DOHH2 (cell line): Measurements from ENCODE around the gene NUP210L.

ENCODE experiments used
- EZH2phosphoT487 ChIP-seq: fragments of 200-600 bp; sonication (generic); IDR thresholded peaks from 2 replicates; pipeline ENCODE4 v1.6.1; 2017; ENCODE audit warnings: borderline replicate concordance, mild to moderate bottlenecking, antibody characterized with exemption, low read length, moderate library complexity, mixed read lengths
- TF ChIP-seq, protein P1 (sequence below): fragments of 200-600 bp; sonication (generic); IDR thresholded peaks from one replicate; pipeline ENCODE4 v1.5.1; 2014; ENCODE audit warnings: antibody characterized with exemption, mild to moderate bottlenecking, low read depth, low read length; ENCODE audit not compliant: poor library complexity, severe bottlenecking

DNA sequence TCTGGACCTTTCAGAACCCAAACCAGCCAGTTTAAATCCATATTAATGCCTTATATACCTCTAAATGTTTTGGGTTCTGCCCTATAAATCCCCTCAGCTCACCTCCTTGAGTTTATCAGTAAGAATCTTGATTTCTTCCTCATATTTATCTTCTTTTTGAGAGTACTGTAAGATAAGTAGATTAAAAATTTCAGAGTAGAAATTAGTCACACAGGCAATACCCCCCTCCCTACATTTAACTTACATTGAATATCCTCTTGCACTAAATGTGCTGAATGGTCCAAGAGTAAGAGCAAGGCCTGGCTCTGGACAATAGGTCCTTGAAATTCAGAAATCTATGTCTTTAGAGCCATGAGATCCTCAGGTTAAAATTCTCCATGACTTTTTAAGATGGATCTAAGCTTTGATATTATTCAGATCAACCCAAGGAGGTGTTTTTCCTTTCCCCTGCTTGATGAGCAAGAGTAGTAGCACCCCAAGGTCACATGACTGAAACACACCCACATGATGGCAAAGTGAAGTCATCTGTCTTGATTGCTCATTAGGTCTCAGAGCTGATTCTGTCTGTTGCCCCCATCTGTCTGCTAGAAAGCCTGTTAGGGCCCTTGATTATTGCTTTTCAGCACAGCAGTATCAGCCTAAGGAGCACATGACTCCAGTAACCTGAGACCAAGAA lies 15.8 kb upstream of the NUP210L start:
- TF ChIP-seq, protein P1, sequence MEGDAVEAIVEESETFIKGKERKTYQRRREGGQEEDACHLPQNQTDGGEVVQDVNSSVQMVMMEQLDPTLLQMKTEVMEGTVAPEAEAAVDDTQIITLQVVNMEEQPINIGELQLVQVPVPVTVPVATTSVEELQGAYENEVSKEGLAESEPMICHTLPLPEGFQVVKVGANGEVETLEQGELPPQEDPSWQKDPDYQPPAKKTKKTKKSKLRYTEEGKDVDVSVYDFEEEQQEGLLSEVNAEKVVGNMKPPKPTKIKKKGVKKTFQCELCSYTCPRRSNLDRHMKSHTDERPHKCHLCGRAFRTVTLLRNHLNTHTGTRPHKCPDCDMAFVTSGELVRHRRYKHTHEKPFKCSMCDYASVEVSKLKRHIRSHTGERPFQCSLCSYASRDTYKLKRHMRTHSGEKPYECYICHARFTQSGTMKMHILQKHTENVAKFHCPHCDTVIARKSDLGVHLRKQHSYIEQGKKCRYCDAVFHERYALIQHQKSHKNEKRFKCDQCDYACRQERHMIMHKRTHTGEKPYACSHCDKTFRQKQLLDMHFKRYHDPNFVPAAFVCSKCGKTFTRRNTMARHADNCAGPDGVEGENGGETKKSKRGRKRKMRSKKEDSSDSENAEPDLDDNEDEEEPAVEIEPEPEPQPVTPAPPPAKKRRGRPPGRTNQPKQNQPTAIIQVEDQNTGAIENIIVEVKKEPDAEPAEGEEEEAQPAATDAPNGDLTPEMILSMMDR, result no peak
- no peak for TF ChIP-seq EZH2phosphoT487
